Testis (tissue), 3 donors: ENCODE data around the gene EIPR1. TPM values are rescaled to one million over a fixed set of nuclear protein-coding genes. Genes with fewer than 3 reads are reported as not detected.

Source experiments
- DNase-seq: peaks from one replicate; pipeline ENCODE4 v3.0.0-alpha.2; 2019
- H3K27ac ChIP-seq, 2 donors: fragments of 200-600 bp; sonication (generic); one replicate each; pipeline ENCODE4 v1.5.1; 2019
- H3K27me3 ChIP-seq: fragments of 200-600 bp; sonication (generic); one replicate; pipeline ENCODE4 v1.5.1; 2019
- H3K36me3 ChIP-seq: fragments of 200-600 bp; sonication (generic); one replicate; pipeline ENCODE4 v1.5.1; 2017; ENCODE audit warnings: low read depth; ENCODE audit errors: missing control alignments
- H3K4me1 ChIP-seq: fragments of 200-600 bp; sonication (generic); one replicate; pipeline ENCODE4 v1.5.1; 2019
- H3K4me3 ChIP-seq, 2 donors: fragments of 200-600 bp; sonication (generic); one replicate each; pipeline ENCODE4 v1.5.1; 2017 to 2019
- H3K9me3 ChIP-seq: fragments of 200-600 bp; sonication (generic); one replicate; pipeline ENCODE4 v1.5.1; 2017
- POLR2A ChIP-seq: fragments of 450-650 bp; IDR thresholded peaks from one replicate; pipeline ENCODE4 v1.6.1; 2017; ENCODE audit warnings: antibody characterized with exemption, mild to moderate bottlenecking, moderate library complexity
- WGBS, 2 donors: methylation state at CpG; one replicate each; pipeline ENCODE4 v1.1.5; 2018; 5-methylcytosine and 5-hydroxymethylcytosine counted together
- intact Hi-C: fragments of 100-400 bp; cut with DNase I; formaldehyde crosslinking; loops from one replicate; pipeline ENCODE4 v1.15.1; 2023; ENCODE audit warnings: low total_unique reads
- polyA plus RNA-seq: library from polyadenylated mRNA; stranded (reverse); fragments of 350-450 nt; fragmentation: Illumina TruSeq; extraction: RNeasy Lipid Tissue Mini Kit (QIAGEN cat#74804); gene quantifications from one replicate; pipeline ENCODE4 v1.2.3, GENCODE V29; 2014; ENCODE audit warnings: low read depth, low replicate concordance; ENCODE audit not compliant: insufficient read depth
- total RNA-seq, 2 donors: library from RNA; depleted of rRNA; stranded (reverse); fragments of >200 nt; gene quantifications; one replicate each; pipeline ENCODE4 v1.2.3, GENCODE V29; 2016
- TF ChIP-seq, protein P1 (sequence below), 3 experiments: fragments of 450-650 bp in 2 of 3; fragments of 200-600 bp in 1 of 3; sonication (generic) in 1 of 3; IDR thresholded peaks; one replicate each; pipeline ENCODE4 v1.5.1; 2016 to 2019; ENCODE audit warnings: antibody characterized with exemption in 3 of 3, mild to moderate bottlenecking in 2 of 3, moderate library complexity in 1 of 3

EIPR1 gene
- total and polyA plus RNA-seq, 3 donors from 2014 or later = 31.5 to 40.2 (median 32.1) TPM

DNA sequence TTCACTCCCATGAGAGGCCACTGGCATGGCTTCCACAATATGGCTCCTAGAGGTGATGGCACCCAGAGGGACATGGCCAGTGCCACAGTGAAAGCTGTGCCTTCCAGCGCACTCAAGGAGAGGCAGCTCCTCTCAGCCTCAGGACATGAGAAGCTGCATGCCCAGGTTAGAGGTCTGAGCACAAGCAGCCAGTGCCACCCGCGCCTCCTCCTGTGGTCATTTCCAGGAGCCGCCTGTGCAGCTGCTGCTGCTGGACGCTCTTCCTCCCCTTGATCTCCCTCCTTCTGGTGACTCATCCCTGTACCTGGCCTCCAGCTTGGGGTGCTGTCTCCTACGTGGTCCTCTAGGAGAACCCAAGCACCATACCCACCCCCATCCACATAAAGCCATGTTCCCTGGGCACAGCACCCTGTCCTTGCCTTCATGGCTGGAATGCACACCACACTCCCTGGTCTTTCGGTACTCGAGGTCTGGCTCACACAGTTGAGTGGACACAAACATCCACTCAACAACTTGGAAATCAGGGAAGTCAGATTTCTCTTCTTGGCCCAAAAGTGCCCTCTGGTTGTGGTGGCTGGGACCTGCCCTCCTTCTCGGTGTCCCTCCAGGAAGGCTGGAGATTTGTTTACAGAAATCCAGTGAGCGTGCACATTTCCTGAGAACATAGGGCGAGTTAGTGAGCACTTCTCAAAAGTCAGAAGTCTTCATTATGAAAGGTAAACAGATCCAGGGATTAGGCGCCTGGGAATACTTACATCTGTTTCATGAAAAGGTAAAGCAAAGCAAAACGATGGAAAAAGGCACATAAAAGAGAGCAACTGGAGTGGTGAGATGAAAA is 96.7 kb downstream of the EIPR1 start:
- no peak for TF ChIP-seq POLR2A
- TF ChIP-seq, protein P1, sequence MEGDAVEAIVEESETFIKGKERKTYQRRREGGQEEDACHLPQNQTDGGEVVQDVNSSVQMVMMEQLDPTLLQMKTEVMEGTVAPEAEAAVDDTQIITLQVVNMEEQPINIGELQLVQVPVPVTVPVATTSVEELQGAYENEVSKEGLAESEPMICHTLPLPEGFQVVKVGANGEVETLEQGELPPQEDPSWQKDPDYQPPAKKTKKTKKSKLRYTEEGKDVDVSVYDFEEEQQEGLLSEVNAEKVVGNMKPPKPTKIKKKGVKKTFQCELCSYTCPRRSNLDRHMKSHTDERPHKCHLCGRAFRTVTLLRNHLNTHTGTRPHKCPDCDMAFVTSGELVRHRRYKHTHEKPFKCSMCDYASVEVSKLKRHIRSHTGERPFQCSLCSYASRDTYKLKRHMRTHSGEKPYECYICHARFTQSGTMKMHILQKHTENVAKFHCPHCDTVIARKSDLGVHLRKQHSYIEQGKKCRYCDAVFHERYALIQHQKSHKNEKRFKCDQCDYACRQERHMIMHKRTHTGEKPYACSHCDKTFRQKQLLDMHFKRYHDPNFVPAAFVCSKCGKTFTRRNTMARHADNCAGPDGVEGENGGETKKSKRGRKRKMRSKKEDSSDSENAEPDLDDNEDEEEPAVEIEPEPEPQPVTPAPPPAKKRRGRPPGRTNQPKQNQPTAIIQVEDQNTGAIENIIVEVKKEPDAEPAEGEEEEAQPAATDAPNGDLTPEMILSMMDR (IDR thresholded peaks at IDR 0.05) = no peak
- no peaks in the 10 kb centered on the region for H3K36me3 ChIP-seq
- H3K4me3 ChIP-seq = no peak overlapping the region
- H3K27me3 ChIP-seq = no peaks in the 10 kb centered on the region
- no peaks in the 10 kb centered on the region for H3K4me1 ChIP-seq
- no peak overlapping the region for H3K27ac ChIP-seq
- intact Hi-C loops = no loop called here
- DNase-seq = peak; percentile 4
- WGBS, 2 donors = 95% methylated on average over 12 to 13 of the region's 13 CpGs
- no peaks in the 10 kb centered on the region for H3K9me3 ChIP-seq

DNA sequence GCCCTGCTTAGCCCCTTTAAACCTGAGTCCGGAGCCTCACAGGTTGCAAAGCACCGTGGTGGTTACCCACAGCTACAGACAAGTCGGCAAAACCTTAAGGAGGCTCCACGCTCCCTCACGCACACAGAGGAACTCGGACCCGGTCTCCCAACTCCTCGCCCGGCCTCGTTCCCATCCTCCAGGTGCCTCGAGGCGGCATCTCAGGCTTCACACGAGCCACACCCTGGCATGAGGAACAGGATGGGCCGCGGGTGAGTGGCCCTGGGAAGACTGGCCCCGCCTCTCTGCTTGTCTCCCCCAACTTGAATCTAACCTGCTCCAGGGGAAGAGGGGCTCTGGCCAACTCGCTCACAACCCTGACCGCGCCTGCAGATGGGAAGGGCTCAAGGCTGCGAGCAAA is 97.4 kb downstream of the EIPR1 start:
- no peak for TF ChIP-seq POLR2A
- TF ChIP-seq, protein P1 (IDR thresholded peaks at IDR 0.05) = no peak
- Histone ChIP-seq H3K36me3 (no peaks in the 10 kb centered on the region), H3K27ac (no peak overlapping the region), H3K9me3 (no peaks in the 10 kb centered on the region), H3K4me1 (no peaks in the 10 kb centered on the region), H3K27me3 (no peaks in the 10 kb centered on the region), H3K4me3 (no peak overlapping the region)
- 87 to 89% methylated on average over 18 to 20 of the region's 20 CpGs for WGBS, 2 donors
- peak; percentile 9 for DNase-seq
- intact Hi-C loops = no loop called here

DNA sequence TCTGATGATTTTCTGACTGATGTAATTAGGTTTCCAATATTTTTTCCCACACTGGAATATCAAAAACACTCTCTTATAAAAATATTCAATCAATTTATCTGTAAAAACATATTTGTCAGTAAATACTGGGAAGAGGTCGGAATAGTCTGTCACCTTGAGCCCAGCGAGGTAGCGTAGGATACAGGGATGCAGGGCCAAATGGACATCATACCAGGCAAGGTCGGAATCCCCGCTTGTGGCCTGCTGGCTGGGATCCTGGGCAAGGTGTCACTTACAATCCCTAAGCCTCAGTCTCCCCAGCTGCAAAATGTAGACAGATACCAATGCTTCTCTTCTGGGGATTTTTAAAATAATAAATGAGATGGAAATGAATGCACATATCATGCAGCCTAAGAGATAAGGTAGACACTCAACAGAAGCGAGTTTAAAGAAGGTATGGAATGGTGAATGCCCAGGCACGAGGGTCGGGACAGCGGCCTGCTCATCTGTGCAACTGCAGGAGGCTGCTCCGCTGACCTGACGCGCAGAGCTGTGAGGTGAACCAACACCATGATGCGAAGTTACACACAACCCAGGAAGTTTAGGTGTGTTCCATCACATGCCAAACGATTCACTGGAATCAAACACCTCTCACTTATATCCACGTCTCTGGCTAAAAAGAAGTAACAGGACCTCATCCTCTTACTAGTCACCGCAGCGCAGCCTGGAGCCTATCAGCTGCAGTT is 98.2 kb downstream of the EIPR1 start:
- Histone ChIP-seq H3K9me3 (no peaks in the 10 kb centered on the region), H3K27ac (no peak overlapping the region), H3K27me3 (no peaks in the 10 kb centered on the region), H3K4me1 (no peaks in the 10 kb centered on the region), H3K36me3 (no peaks in the 10 kb centered on the region), H3K4me3 (no peak overlapping the region)
- 92 to 93% methylated on average over 17 of the region's 17 CpGs for WGBS, 2 donors
- TF ChIP-seq, protein P1 (IDR thresholded peaks at IDR 0.05) = no peak
- TF ChIP-seq POLR2A = no peak
- DNase-seq = peak; percentile 12
- intact Hi-C loops = no loop called here

DNA sequence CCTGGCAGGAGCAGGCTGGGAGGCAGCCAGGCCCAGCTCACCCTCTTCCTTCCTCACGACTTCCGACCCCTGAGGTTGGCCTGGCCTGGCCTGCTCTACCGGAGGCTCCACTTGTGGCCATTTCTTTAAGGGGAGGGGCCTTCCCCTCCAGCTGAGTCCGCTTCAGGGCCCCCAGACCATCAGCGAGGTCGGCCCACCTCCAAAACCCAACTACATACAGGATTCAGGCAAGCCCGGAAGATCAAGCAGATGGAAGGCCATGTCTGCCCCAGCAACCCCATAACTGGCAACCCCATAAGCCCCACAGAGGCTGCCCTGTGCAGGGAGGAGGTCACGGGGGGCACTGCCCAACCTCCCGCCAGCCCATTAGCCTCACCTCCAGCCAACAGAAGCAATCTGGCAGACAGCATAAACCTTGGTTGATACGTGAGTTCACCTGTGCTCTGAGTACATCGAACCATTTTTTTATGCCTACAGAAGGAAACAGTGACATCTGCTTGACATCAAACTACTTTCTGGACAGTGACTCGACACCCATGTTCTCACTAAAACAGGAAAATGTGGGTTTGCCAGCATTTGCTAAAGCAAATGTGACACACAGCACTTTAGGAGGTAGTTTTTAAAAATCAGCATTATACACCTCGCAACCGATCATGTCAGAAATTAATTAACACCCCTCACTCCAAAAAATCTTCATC is 98.9 kb downstream of the EIPR1 start:
- H3K27ac ChIP-seq = no peak overlapping the region
- TF ChIP-seq, protein P1 (IDR thresholded peaks at IDR 0.05) = no peak
- TF ChIP-seq POLR2A = no peak
- DNase-seq = peak; percentile 7

More for the DNA sequence above, 98.9 kb downstream of the EIPR1 start:
- no peaks in the 10 kb centered on the region for H3K9me3 ChIP-seq
- H3K4me3 ChIP-seq = no peak overlapping the region
- H3K27me3 ChIP-seq = no peaks in the 10 kb centered on the region
- intact Hi-C loops = no loop called here
- 95 to 96% methylated on average over 8 to 14 of the region's 14 CpGs for WGBS, 2 donors
- H3K36me3 ChIP-seq = no peaks in the 10 kb centered on the region
- no peaks in the 10 kb centered on the region for H3K4me1 ChIP-seq
